Endothelial cell of umbilical vein (primary cell): ENCODE data around the gene USB1. TPM values are rescaled to one million over a fixed set of nuclear protein-coding genes. Genes with fewer than 3 reads are reported as not detected.

Experiments used
- BruUV-seq: library from RNA; stranded (reverse); fragments of 400-500 nt; replicated peaks from 2 replicates; lab custom pipeline; 2021; lab: Mats Ljungman, UMichigan
- CTCF ChIA-PET: fragments of 300-600, 350-600 bp; sonication (Branson Sonifier 250); formaldehyde crosslinking; loops from one replicate; lab custom pipeline; 2021; ENCODE audit warnings: antibody characterized with exemption, inconsistent platforms; lab: Charles Lee
- POLR2A ChIA-PET: fragments of 300-600, 350-600 bp; sonication (Branson Sonifier 250); formaldehyde crosslinking; loops from one replicate; lab custom pipeline; 2021; ENCODE audit warnings: antibody characterized with exemption, inconsistent platforms; lab: Charles Lee
- DNase-seq: peaks from one replicate; pipeline ENCODE4 v3.0.0-alpha.2; 2011; ENCODE audit warnings: low read depth, low spot score
- FAIRE-seq: peaks from 2 replicates; lab custom pipeline; 2011; peaks lifted over from hg19 to GRCh38; lab: Jason Lieb, UNC
- H2AFZ ChIP-seq: 2 replicates; pipeline ENCODE4 v1.6.0; 2012; ENCODE audit warnings: low read depth, low read length, control low read depth, inconsistent platforms
- H3K27ac ChIP-seq: 2 replicates; pipeline ENCODE4 v1.5.1; 2011; ENCODE audit warnings: low read depth, mild to moderate bottlenecking, control low read depth, low read length, moderate library complexity; ENCODE audit not compliant: insufficient read depth
- H3K27me3 ChIP-seq, 2 experiments: 2 replicates each; pipeline versions ENCODE4 v1.6.0 to v1.6.1; 2011; ENCODE audit warnings: low read length in 2 of 2, mixed read lengths in 1 of 2; ENCODE audit not compliant: control insufficient read depth in 2 of 2, insufficient read depth in 2 of 2
- H3K36me3 ChIP-seq, 2 experiments: 2 replicates in 1 of 2; 3 replicates in 1 of 2; pipeline ENCODE4 v1.5.1; 2011; ENCODE audit warnings: low read length in 2 of 2, mild to moderate bottlenecking in 1 of 2, moderate library complexity in 1 of 2; ENCODE audit not compliant: control insufficient read depth in 2 of 2, insufficient read depth in 2 of 2; ENCODE audit errors: extremely low read depth in 1 of 2
- H3K4me1 ChIP-seq: 3 replicates; pipeline ENCODE4 v1.5.1; 2011; ENCODE audit warnings: mild to moderate bottlenecking, low read length; ENCODE audit not compliant: control insufficient read depth, insufficient read depth; ENCODE audit errors: extremely low read depth
- H3K4me2 ChIP-seq: 2 replicates; pipeline ENCODE4 v1.6.1; 2011; ENCODE audit warnings: low read length, control low read depth, mixed read lengths; ENCODE audit not compliant: insufficient read depth
- H3K4me3 ChIP-seq, 3 experiments: fragments of 200-600 bp in 1 of 3; sonication (generic), shearing (Covaris generic) in 1 of 3; replicated peaks in 1 of 3; 2 replicates each; pipeline ENCODE4 v1.5.1; 2011 to 2016; ENCODE audit warnings: control low read depth in 3 of 3, low read length in 3 of 3, mild to moderate bottlenecking in 2 of 3, inconsistent platforms in 1 of 3, low read depth in 1 of 3, moderate library complexity in 1 of 3; ENCODE audit not compliant: insufficient read depth in 1 of 3
- H3K79me2 ChIP-seq: 2 replicates; pipeline ENCODE4 v1.6.0; 2012; ENCODE audit warnings: low read length, inconsistent platforms; ENCODE audit not compliant: control insufficient read depth, insufficient read depth
- H3K9ac ChIP-seq: replicated peaks from 2 replicates; pipeline ENCODE3; 2011; ENCODE audit warnings: low read length, control low read depth; ENCODE audit not compliant: insufficient read depth; ENCODE audit errors: extremely low read depth
- H3K9me1 ChIP-seq: replicated peaks from 3 replicates; pipeline ENCODE4 v1.6.0; 2011; ENCODE audit warnings: mild to moderate bottlenecking, low read length; ENCODE audit not compliant: control insufficient read depth, insufficient read depth; ENCODE audit errors: extremely low read depth
- H3K9me3 ChIP-seq: replicated peaks from 2 replicates; pipeline ENCODE4 v1.5.1; 2012; ENCODE audit warnings: low read length, inconsistent platforms; ENCODE audit not compliant: control insufficient read depth, insufficient read depth
- H4K20me1 ChIP-seq: replicated peaks from 2 replicates; pipeline ENCODE3; 2011; ENCODE audit warnings: mild to moderate bottlenecking, low read length; ENCODE audit not compliant: control insufficient read depth, insufficient read depth; ENCODE audit errors: extremely low read depth
- CTCF ChIP-seq, 2 donors: IDR thresholded peaks; 1 replicate in 1 of 2; 2 replicates in 1 of 2; pipeline ENCODE4 v1.5.1; 2011; ENCODE audit warnings: low read length in 2 of 2, mild to moderate bottlenecking in 2 of 2, moderate library complexity in 2 of 2, control low read depth in 1 of 2, inconsistent platforms in 1 of 2, low read depth in 1 of 2; ENCODE audit not compliant: insufficient read depth in 1 of 2; ENCODE audit errors: extremely low read depth in 1 of 2
- EZH2 ChIP-seq: IDR thresholded peaks from 2 replicates; pipeline ENCODE4 v1.6.1; 2012; ENCODE audit warnings: borderline replicate concordance, low read depth, mild to moderate bottlenecking, moderate library complexity, low read length, inconsistent platforms; ENCODE audit not compliant: severe bottlenecking
- FOS ChIP-seq: IDR thresholded peaks from 2 replicates; pipeline ENCODE4 v1.6.1; 2011; ENCODE audit warnings: mild to moderate bottlenecking, low read length, moderate library complexity, borderline replicate concordance; ENCODE audit not compliant: insufficient read depth
- GATA2 ChIP-seq: IDR thresholded peaks from 2 replicates; pipeline ENCODE4 v1.7.0; 2011; ENCODE audit warnings: low read depth, mild to moderate bottlenecking, moderate library complexity, mixed read lengths, low read length; ENCODE audit not compliant: insufficient read length, insufficient read depth
- JUN ChIP-seq: IDR thresholded peaks from 2 replicates; pipeline ENCODE4 v1.6.1; 2011; ENCODE audit warnings: borderline replicate concordance, low read depth; ENCODE audit not compliant: insufficient read length, insufficient read depth
- MAX ChIP-seq: IDR thresholded peaks from 2 replicates; pipeline ENCODE4 v1.6.1; 2011; ENCODE audit not compliant: insufficient read depth, insufficient read length
- MYC ChIP-seq: IDR thresholded peaks from one replicate; pipeline ENCODE4 v1.6.1; 2011; ENCODE audit warnings: mild to moderate bottlenecking, low read depth, low read length
- POLR2A ChIP-seq: IDR thresholded peaks from 2 replicates; pipeline ENCODE4 v1.6.1; 2012; ENCODE audit warnings: low read depth, mild to moderate bottlenecking, control low read depth, low read length
- POLR2AphosphoS5 ChIP-seq: IDR thresholded peaks from 2 replicates; pipeline ENCODE4 v1.6.1; 2012; ENCODE audit warnings: low read depth, mild to moderate bottlenecking, control low read depth, low read length, moderate library complexity; ENCODE audit not compliant: insufficient read depth
- dilution Hi-C: fragments of 300-500 bp; cut with MboI; formaldehyde crosslinking; loops from one replicate; pipeline ENCODE4 v1.15.0; 2019; ENCODE audit warnings: low sequenced_read_pairs; ENCODE audit not compliant: extremely low pct_ligation_motif_present
- intact Hi-C: fragments of 100-400 bp; cut with micrococcal nuclease; formaldehyde crosslinking; loops from one replicate; pipeline ENCODE4 v1.10.0; 2022
- polyA plus RNA-seq, 4 experiments: library from polyadenylated mRNA; depleted of rRNA in 3 of 4; stranded (reverse) in 3 of 4; unstranded in 1 of 4; fragments of >200 nt; gene quantifications; 2 replicates each; pipeline versions ENCODE4 v1.2.1 to v1.2.3, GENCODE V29; 2011 to 2012; ENCODE audit warnings: missing spikeins in 1 of 4
- total RNA-seq: library from RNA; stranded (reverse); gene quantifications from 2 replicates; pipeline ENCODE4 v1.2.3, GENCODE V29; 2021

The USB1 gene
- total and polyA plus RNA-seq, 2 donors (not counting 3 experiments of a cell fraction or from before 2014, with no cell fraction given) = 64.6 to 83.8 TPM

- Histone ChIP-seq H3K27ac (no peak overlapping the region), H3K4me1 (no peaks in the 10 kb centered on the region), H3K79me2 (no peaks in the 10 kb centered on the region), H3K27me3 (no peaks in the 10 kb centered on the region), H3K9me3 (no peaks in the 10 kb centered on the region), H3K36me3 (no peaks in the 10 kb centered on the region), H2AFZ (no peak overlapping the region), H3K4me2 (no peak overlapping the region), H4K20me1 (no peaks in the 10 kb centered on the region), H3K9ac (no peak overlapping the region), H3K9me1 (no peaks in the 10 kb centered on the region), H3K4me3 (no peak overlapping the region)
- dilution Hi-C loops (no loop called here), intact Hi-C loops (no loop called here)
- POLR2A ChIA-PET = no interaction called here
- FAIRE-seq = no peak
- DNase-seq = no peak
- CTCF ChIA-PET = no interaction called here
- no peak for TF ChIP-seq MAX
- no peak for TF ChIP-seq JUN
- no peak for TF ChIP-seq CTCF (IDR thresholded peaks at IDR 0.05; ENCODE audit: extremely low read depth in 1 of 2, insufficient read depth in 1 of 2, low read depth in 1 of 2, low read length in 2 of 2)
- TF ChIP-seq FOS = no peak
- TF ChIP-seq GATA2 = no peak
- TF ChIP-seq MYC = no peak
- TF ChIP-seq POLR2A = no peak
- no peak for TF ChIP-seq POLR2AphosphoS5
- no peak for TF ChIP-seq EZH2
- BruUV-seq = no TSS peak
Measured at GRCh38 chr16:58043571-58044155, 42.5 kb downstream of the USB1 start.
